Germinal center (tissue), 1 donor: ENCODE data around the gene DNMBP.
A peak's percentile ranks its signal among the peaks of the same experiment; 100 is the strongest.
"Not testable (repeated sequence)": the region's sequence is repeated elsewhere in the genome, so short reads cannot be mapped to it uniquely, and the experiment has no call there.

Source experiments
- DNase-seq: peaks from one replicate; pipeline ENCODE4 v3.0.0; 2012; ENCODE audit warnings: mixed read lengths, low spot score

The DNMBP gene

GRCh38 chr10:99984211-99985034 is 25.3 kb downstream of the DNMBP start:
- DNase-seq: no peak

- DNase-seq: no peak
These were observed 26.3 kb downstream of the DNMBP start for GRCh38 chr10:99983280-99983988.

GRCh38 chr10:99982728-99983127 is 27.0 kb downstream of the DNMBP start:
- no peak for DNase-seq

GRCh38 chr10:99981581-99982199 is 28.1 kb downstream of the DNMBP start:
- no peak for DNase-seq

GRCh38 chr10:99979066-99979685 is 30.6 kb downstream of the DNMBP start:
- no peak for DNase-seq

- no peak for DNase-seq
These were observed 31.8 kb downstream of the DNMBP start for GRCh38 chr10:99977916-99978315.

- DNase-seq: no peak
These were observed 32.7 kb downstream of the DNMBP start for GRCh38 chr10:99976886-99977665.

- DNase-seq: no peak
These were observed 33.6 kb downstream of the DNMBP start for GRCh38 chr10:99975942-99976809.

GRCh38 chr10:99975106-99975829 is 34.5 kb downstream of the DNMBP start:
- DNase-seq: peak; percentile 35

GRCh38 chr10:99973190-99973589 is 36.6 kb downstream of the DNMBP start:
- no peak for DNase-seq

GRCh38 chr10:99967961-99968360 is 41.8 kb downstream of the DNMBP start:
- DNase-seq: no peak

GRCh38 chr10:99966306-99966705 is 43.4 kb downstream of the DNMBP start:
- no peak for DNase-seq

GRCh38 chr10:99965700-99966099 is 44.0 kb downstream of the DNMBP start:
- no peak for DNase-seq

GRCh38 chr10:99964791-99965190 is 45.0 kb downstream of the DNMBP start:
- no peak for DNase-seq

GRCh38 chr10:99963467-99964165 is 46.1 kb downstream of the DNMBP start:
- not testable (repeated sequence) for DNase-seq

- no peak for DNase-seq
These were observed 50.9 kb downstream of the DNMBP start for GRCh38 chr10:99958806-99959205.

GRCh38 chr10:99958302-99958701 is 51.4 kb downstream of the DNMBP start:
- no peak for DNase-seq

GRCh38 chr10:99953510-99953909 is 56.2 kb downstream of the DNMBP start:
- not testable (repeated sequence) for DNase-seq

- DNase-seq: no peak
These were observed 56.9 kb downstream of the DNMBP start for GRCh38 chr10:99952799-99953198.
